H9 (cell line): Measurements from ENCODE around the gene LAMA3. TPM values are rescaled to one million over a fixed set of nuclear protein-coding genes. Genes with fewer than 3 reads are reported as not detected.

Experiments
- DNase-seq: peaks from one replicate; pipeline ENCODE4 v3.0.0-alpha.2; 2017
- H2AFZ ChIP-seq: one replicate; pipeline ENCODE4 v1.6.1; 2013; ENCODE audit warnings: mild to moderate bottlenecking, low read length, control low read depth, moderate library complexity
- H2AK5ac ChIP-seq: 2 replicates; pipeline ENCODE4 v1.6.1; 2013; ENCODE audit warnings: low read length, control low read depth, mixed read lengths; ENCODE audit not compliant: insufficient read length
- H2BK120ac ChIP-seq: one replicate; pipeline ENCODE4 v1.6.1; 2013; ENCODE audit warnings: low read depth, mild to moderate bottlenecking, low read length, control low read depth, inconsistent platforms; ENCODE audit not compliant: poor library complexity, severe bottlenecking
- H2BK12ac ChIP-seq: 2 replicates; pipeline ENCODE4 v1.6.1; 2013; ENCODE audit warnings: low read length, control low read depth, mixed read lengths, low read depth; ENCODE audit not compliant: insufficient read length
- H2BK15ac ChIP-seq: 2 replicates; pipeline ENCODE4 v1.6.1; 2013; ENCODE audit warnings: low read depth, low read length, control low read depth
- H2BK20ac ChIP-seq: one replicate; pipeline ENCODE4 v1.6.1; 2013; ENCODE audit warnings: low read depth, mild to moderate bottlenecking, low read length, control low read depth, inconsistent platforms; ENCODE audit not compliant: poor library complexity, severe bottlenecking
- H2BK5ac ChIP-seq: 2 replicates; pipeline ENCODE4 v1.6.1; 2013; ENCODE audit warnings: low read length, control low read depth, mixed read lengths; ENCODE audit not compliant: insufficient read length
- H3K14ac ChIP-seq: 2 replicates; pipeline ENCODE4 v1.6.1; 2013; ENCODE audit warnings: low read length, control low read depth; ENCODE audit not compliant: insufficient read depth
- H3K18ac ChIP-seq: 2 replicates; pipeline ENCODE4 v1.6.1; 2013; ENCODE audit warnings: low read depth, mild to moderate bottlenecking, mixed read lengths, low read length, control low read depth; ENCODE audit not compliant: insufficient read length
- H3K23ac ChIP-seq: 2 replicates; pipeline ENCODE4 v1.6.1; 2013; ENCODE audit warnings: low read length, control low read depth, mixed read lengths, low read depth; ENCODE audit not compliant: insufficient read length
- H3K23me2 ChIP-seq: 2 replicates; pipeline ENCODE4 v1.6.1; 2013; ENCODE audit warnings: low read depth, mild to moderate bottlenecking, mixed read lengths, low read length, control low read depth; ENCODE audit not compliant: insufficient read length, poor library complexity, severe bottlenecking
- H3K27ac ChIP-seq: 2 replicates; pipeline ENCODE4 v1.5.1; 2013; ENCODE audit warnings: low read length, control low read depth, mixed read lengths, low read depth; ENCODE audit not compliant: insufficient read length
- H3K27me3 ChIP-seq: 2 replicates; pipeline ENCODE4 v1.6.1; 2013; ENCODE audit warnings: low read length, control low read depth, inconsistent platforms; ENCODE audit not compliant: insufficient read depth
- H3K4ac ChIP-seq: 2 replicates; pipeline ENCODE4 v1.6.1; 2013; ENCODE audit warnings: low read depth, mild to moderate bottlenecking, control low read depth, inconsistent platforms, low read length, moderate library complexity
- H3K4me1 ChIP-seq: 2 replicates; pipeline ENCODE4 v1.6.1; 2013; ENCODE audit warnings: low read length, control low read depth, inconsistent platforms; ENCODE audit not compliant: insufficient read depth
- H3K4me2 ChIP-seq: 2 replicates; pipeline ENCODE4 v1.6.1; 2013; ENCODE audit warnings: low read length, control low read depth, mixed read lengths; ENCODE audit not compliant: insufficient read length, insufficient read depth
- H3K56ac ChIP-seq: 2 replicates; pipeline ENCODE4 v1.6.1; 2013; ENCODE audit warnings: low read depth, mild to moderate bottlenecking, mixed read lengths, low read length, control low read depth; ENCODE audit not compliant: insufficient read length
- H3K79me1 ChIP-seq: 2 replicates; pipeline ENCODE4 v1.6.1; 2013; ENCODE audit warnings: low read depth, mild to moderate bottlenecking, moderate library complexity, low read length, control low read depth, inconsistent platforms; ENCODE audit not compliant: insufficient read depth, poor library complexity, severe bottlenecking
- H3K79me2 ChIP-seq: 2 replicates; pipeline ENCODE4 v1.6.1; 2013; ENCODE audit warnings: low read length, control low read depth, inconsistent platforms; ENCODE audit not compliant: insufficient read depth
- H3K9ac ChIP-seq: 2 replicates; pipeline ENCODE4 v1.6.1; 2013; ENCODE audit warnings: low read length, control low read depth, mixed read lengths; ENCODE audit not compliant: insufficient read length; ENCODE audit errors: extremely low read depth
- H3K9me3 ChIP-seq: one replicate; pipeline ENCODE4 v1.6.1; 2013; ENCODE audit warnings: low read depth, low read length, inconsistent platforms; ENCODE audit not compliant: control insufficient read depth
- H3T11ph ChIP-seq: one replicate; pipeline ENCODE4 v1.6.1; 2013; ENCODE audit warnings: mild to moderate bottlenecking, low read length, control low read depth, inconsistent platforms
- H4K20me1 ChIP-seq: one replicate; pipeline ENCODE4 v1.6.1; 2013; ENCODE audit not compliant: control insufficient read depth, insufficient read length, insufficient read depth
- H4K5ac ChIP-seq: 2 replicates; pipeline ENCODE4 v1.6.1; 2013; ENCODE audit warnings: low read depth, mild to moderate bottlenecking, mixed read lengths, low read length, control low read depth; ENCODE audit not compliant: insufficient read length
- H4K8ac ChIP-seq: replicated peaks from 2 replicates; pipeline ENCODE4 v1.6.1; 2013; ENCODE audit warnings: low read length, control low read depth, mixed read lengths, low read depth; ENCODE audit not compliant: insufficient read length
- H4K91ac ChIP-seq: 2 replicates; pipeline ENCODE4 v1.6.1; 2013; ENCODE audit warnings: low read depth, mild to moderate bottlenecking, moderate library complexity, mixed read lengths, low read length, control low read depth; ENCODE audit not compliant: insufficient read length
- H3K27ac Mint-ChIP-seq, 3 experiments: 2 replicates in 2 of 3; 3 replicates in 1 of 3; pipeline ENCODE4 v1.8.0; 2020 to 2021; ENCODE audit warnings: mixed read lengths in 3 of 3, mild to moderate bottlenecking in 1 of 3, moderate library complexity in 1 of 3
- H3K27me3 Mint-ChIP-seq: 2 replicates; pipeline ENCODE4 v1.8.0; 2021; ENCODE audit warnings: low read depth, mild to moderate bottlenecking, moderate library complexity, mixed read lengths
- H3K36me3 Mint-ChIP-seq, 3 experiments: 2 replicates in 2 of 3; 3 replicates in 1 of 3; pipeline ENCODE4 v1.8.0; 2020 to 2021; ENCODE audit warnings: low read depth in 3 of 3, mixed read lengths in 3 of 3; ENCODE audit not compliant: insufficient read depth in 1 of 3
- H3K4me1 Mint-ChIP-seq, 2 experiments: 2 replicates each; pipeline ENCODE4 v1.8.0; 2020; ENCODE audit warnings: mixed read lengths in 2 of 2
- H3K4me3 Mint-ChIP-seq, 2 experiments: 2 replicates in 1 of 2; 3 replicates in 1 of 2; pipeline ENCODE4 v1.8.0; 2020 to 2021; ENCODE audit warnings: mild to moderate bottlenecking in 2 of 2, mixed read lengths in 2 of 2, moderate library complexity in 1 of 2
- H3K9me3 Mint-ChIP-seq, 2 experiments: 2 replicates in 1 of 2; 3 replicates in 1 of 2; pipeline ENCODE4 v1.8.0; 2020; ENCODE audit warnings: mild to moderate bottlenecking in 2 of 2, mixed read lengths in 2 of 2, moderate library complexity in 1 of 2
- WGBS: extraction: QIAGEN DNeasy Blood & Tissue Kit; methylation state at CpG from one replicate; pipeline ENCODE4 v1.1.7; 2013; ENCODE audit warnings: missing lambda C conversion rate, low lambda C conversion rate, mixed read lengths; ENCODE audit not compliant: insufficient read length; ENCODE audit errors: extremely low coverage; 5-methylcytosine and 5-hydroxymethylcytosine counted together
- total RNA-seq: library from RNA; stranded (reverse); gene quantifications from 2 replicates; pipeline ENCODE4 v1.2.1, GENCODE V29; 2021
- TF ChIP-seq, protein P1 (sequence below): fragments of 200-600 bp; sonication (generic); conservative IDR thresholded peaks from 3 replicates; pipeline ENCODE4 v1.8.0; 2021; ENCODE audit warnings: antibody characterized with exemption, mild to moderate bottlenecking

LAMA3 gene
- total RNA-seq, 1 experiment from 2014 or later = 0.33 TPM

DNA sequence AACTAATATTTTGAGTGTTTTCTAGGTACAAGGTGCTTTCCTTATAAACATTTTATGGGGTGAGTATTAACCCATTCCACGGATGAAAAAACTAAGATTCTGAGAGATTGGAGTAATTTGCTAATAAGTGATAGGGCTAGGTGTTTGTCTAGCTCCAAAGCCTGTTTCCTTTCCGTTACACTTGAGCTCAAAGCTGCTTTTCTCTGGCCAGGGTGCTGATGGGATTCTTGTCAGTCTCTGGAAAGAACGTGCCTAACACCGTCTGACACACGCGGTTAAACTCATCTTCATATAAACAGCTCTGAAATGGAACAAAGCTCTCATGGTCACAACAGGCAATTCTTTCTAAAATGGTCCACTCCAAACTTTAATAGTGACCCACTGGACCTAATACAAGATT is 24.6 kb upstream of the LAMA3 start:
- Histone ChIP-seq H2BK20ac (no peak overlapping the region), H2BK5ac (no peak overlapping the region), H4K91ac (no peak overlapping the region), H3K9ac (no peak overlapping the region), H3K27me3 (no peaks in the 10 kb centered on the region; the same call in 1 of the 2 replicates), H3K18ac (no peak overlapping the region), H3K56ac (no peak overlapping the region), H4K8ac (no peak overlapping the region), H3K27ac (no peak overlapping the region), H3K23ac (no peak overlapping the region), H3K79me1 (no peaks in the 10 kb centered on the region), H3K4me2 (no peak overlapping the region), H4K20me1 (no peaks in the 10 kb centered on the region), H4K5ac (no peak overlapping the region), H3K4ac (no peak overlapping the region), H2AFZ (no peak overlapping the region), H3K79me2 (no peaks in the 10 kb centered on the region), H3T11ph (no peak overlapping the region), H3K14ac (no peak overlapping the region), H3K4me1 (peaks cover 7% of the 10 kb centered on the region; the same call in 1 of the 2 replicates), H3K9me3 (no peaks in the 10 kb centered on the region), H2AK5ac (no peak overlapping the region), H2BK12ac (no peak overlapping the region), H3K23me2 (peaks cover 11% of the 10 kb centered on the region), H2BK15ac (no peak overlapping the region), H2BK120ac (no peak overlapping the region)
- DNase-seq = no peak
- no peaks in the 10 kb centered on the region for H3K36me3 Mint-ChIP-seq
- no CpG with 5 or more reads among the region's 6 CpGs for WGBS
- no peak overlapping the region; a peak in 1 of 7 replicates for H3K27ac Mint-ChIP-seq
- H3K4me1 Mint-ChIP-seq = peaks cover 38 to 41% of the 10 kb centered on the region in 2 experiments
- TF ChIP-seq, protein P1, sequence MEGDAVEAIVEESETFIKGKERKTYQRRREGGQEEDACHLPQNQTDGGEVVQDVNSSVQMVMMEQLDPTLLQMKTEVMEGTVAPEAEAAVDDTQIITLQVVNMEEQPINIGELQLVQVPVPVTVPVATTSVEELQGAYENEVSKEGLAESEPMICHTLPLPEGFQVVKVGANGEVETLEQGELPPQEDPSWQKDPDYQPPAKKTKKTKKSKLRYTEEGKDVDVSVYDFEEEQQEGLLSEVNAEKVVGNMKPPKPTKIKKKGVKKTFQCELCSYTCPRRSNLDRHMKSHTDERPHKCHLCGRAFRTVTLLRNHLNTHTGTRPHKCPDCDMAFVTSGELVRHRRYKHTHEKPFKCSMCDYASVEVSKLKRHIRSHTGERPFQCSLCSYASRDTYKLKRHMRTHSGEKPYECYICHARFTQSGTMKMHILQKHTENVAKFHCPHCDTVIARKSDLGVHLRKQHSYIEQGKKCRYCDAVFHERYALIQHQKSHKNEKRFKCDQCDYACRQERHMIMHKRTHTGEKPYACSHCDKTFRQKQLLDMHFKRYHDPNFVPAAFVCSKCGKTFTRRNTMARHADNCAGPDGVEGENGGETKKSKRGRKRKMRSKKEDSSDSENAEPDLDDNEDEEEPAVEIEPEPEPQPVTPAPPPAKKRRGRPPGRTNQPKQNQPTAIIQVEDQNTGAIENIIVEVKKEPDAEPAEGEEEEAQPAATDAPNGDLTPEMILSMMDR = no peak
- H3K9me3 Mint-ChIP-seq = no peaks in the 10 kb centered on the region
- peaks cover 28% of the 10 kb centered on the region for H3K27me3 Mint-ChIP-seq
- no peak overlapping the region for H3K4me3 Mint-ChIP-seq
